Ascending aorta (tissue), 2 donors: ENCODE data around the gene MYO1D. TPM values are rescaled to one million over a fixed set of nuclear protein-coding genes. Genes with fewer than 3 reads are reported as not detected.

Source experiments
- DNase-seq, 2 donors: peaks; one replicate each; pipeline ENCODE4 v3.0.0-alpha.2; 2019; ENCODE audit warnings: low spot score in 2 of 2
- H3K27ac ChIP-seq, 2 donors: fragments of 200-600 bp; sonication (generic); one replicate each; pipeline ENCODE4 v1.5.1; 2016 to 2017; ENCODE audit warnings: mild to moderate bottlenecking in 1 of 2
- H3K27me3 ChIP-seq: fragments of 200-600 bp; sonication (generic); one replicate; pipeline ENCODE4 v1.5.1; 2017
- H3K36me3 ChIP-seq, 2 donors: fragments of 200-600 bp; sonication (generic); one replicate each; pipeline ENCODE4 v1.5.1; 2016
- H3K4me1 ChIP-seq, 2 donors: fragments of 200-600 bp; sonication (generic); one replicate each; pipeline ENCODE4 v1.5.1; 2016 to 2017; ENCODE audit warnings: mild to moderate bottlenecking in 1 of 2
- H3K4me3 ChIP-seq, 2 donors: fragments of 200-600 bp; sonication (generic); one replicate each; pipeline ENCODE4 v1.5.1; 2016 to 2017; ENCODE audit warnings: mild to moderate bottlenecking in 1 of 2
- H3K9me3 ChIP-seq, 2 donors: fragments of 200-600 bp; sonication (generic); one replicate each; pipeline ENCODE4 v1.5.1; 2016
- intact Hi-C: fragments of 100-400 bp; cut with DNase I; formaldehyde crosslinking; loops from one replicate; pipeline ENCODE4 v1.15.1; 2023
- total RNA-seq: library from RNA; depleted of rRNA; stranded (reverse); fragments of >200 nt; gene quantifications from one replicate; pipeline ENCODE4 v1.1.0, GENCODE V29; 2016
- TF ChIP-seq, protein P1 (sequence below), 3 experiments: fragments of 200-600 bp in 2 of 3; fragments of 450-650 bp in 1 of 3; sonication (generic) in 2 of 3; IDR thresholded peaks; one replicate each; pipeline ENCODE4 v1.5.1; 2016 to 2019; ENCODE audit warnings: antibody characterized with exemption in 3 of 3, mild to moderate bottlenecking in 1 of 3, moderate library complexity in 1 of 3

Gene MYO1D
- total RNA-seq, 1 donor from 2014 or later, result 105 TPM

DNA sequence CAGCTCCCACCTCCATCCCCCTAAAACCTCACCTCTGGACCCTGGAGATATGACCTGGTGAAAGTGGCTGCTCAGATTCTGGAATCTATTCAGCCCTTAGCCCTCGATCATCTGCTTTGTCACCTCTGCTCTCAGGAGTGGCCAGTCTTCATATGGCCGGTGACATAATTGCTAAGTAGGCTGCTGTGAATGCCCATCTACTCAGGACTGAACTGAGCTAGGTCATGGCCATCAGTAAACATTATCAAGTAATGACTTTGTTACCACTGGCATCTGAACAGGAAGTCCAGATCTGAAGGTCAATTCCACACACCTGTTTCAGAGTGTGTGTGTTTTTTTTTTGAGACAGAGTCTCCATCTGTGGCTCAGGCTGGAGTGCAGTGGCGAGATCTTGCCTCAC, 311.5 kb downstream of the MYO1D start:
- TF ChIP-seq, protein P1, sequence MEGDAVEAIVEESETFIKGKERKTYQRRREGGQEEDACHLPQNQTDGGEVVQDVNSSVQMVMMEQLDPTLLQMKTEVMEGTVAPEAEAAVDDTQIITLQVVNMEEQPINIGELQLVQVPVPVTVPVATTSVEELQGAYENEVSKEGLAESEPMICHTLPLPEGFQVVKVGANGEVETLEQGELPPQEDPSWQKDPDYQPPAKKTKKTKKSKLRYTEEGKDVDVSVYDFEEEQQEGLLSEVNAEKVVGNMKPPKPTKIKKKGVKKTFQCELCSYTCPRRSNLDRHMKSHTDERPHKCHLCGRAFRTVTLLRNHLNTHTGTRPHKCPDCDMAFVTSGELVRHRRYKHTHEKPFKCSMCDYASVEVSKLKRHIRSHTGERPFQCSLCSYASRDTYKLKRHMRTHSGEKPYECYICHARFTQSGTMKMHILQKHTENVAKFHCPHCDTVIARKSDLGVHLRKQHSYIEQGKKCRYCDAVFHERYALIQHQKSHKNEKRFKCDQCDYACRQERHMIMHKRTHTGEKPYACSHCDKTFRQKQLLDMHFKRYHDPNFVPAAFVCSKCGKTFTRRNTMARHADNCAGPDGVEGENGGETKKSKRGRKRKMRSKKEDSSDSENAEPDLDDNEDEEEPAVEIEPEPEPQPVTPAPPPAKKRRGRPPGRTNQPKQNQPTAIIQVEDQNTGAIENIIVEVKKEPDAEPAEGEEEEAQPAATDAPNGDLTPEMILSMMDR (IDR thresholded peaks at IDR 0.05), result no peak
- intact Hi-C loops, result no loop called here

DNA sequence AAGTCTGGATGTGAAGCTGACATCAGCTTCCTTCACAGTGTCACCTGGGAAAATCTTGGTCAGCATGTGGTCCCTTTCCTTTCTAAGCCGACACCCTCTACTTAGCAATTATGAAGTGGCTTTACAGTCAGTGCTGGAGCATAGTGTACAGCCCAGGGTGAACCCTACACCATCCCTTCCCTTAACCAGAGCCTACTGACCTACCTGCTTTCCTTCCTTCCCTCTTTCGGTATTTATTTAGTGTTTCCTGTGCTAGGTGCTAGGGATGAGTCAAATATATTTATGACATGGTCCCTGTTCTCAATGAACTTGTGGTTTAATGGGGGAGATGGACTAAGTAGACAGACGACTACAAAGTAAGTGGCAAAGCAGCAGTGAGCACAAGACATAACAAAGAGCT, 312.6 kb downstream of the MYO1D start:
- H3K27me3 ChIP-seq, result no peaks in the 10 kb centered on the region
- H3K36me3 ChIP-seq, result peaks cover 4 to 28% of the 10 kb centered on the region in 2 donors
- no peaks in the 10 kb centered on the region for H3K9me3 ChIP-seq
- no peak overlapping the region for H3K27ac ChIP-seq
- H3K4me1 ChIP-seq, result no peaks in the 10 kb centered on the region
- TF ChIP-seq, protein P1 (IDR thresholded peaks at IDR 0.05), result no peak
- no peak for DNase-seq
- intact Hi-C loops, result no loop called here
- H3K4me3 ChIP-seq, result no peak overlapping the region

More for the DNA sequence above, 311.5 kb downstream of the MYO1D start:
- peaks cover 4 to 28% of the 10 kb centered on the region in 2 donors for H3K36me3 ChIP-seq
- no peaks in the 10 kb centered on the region for H3K27me3 ChIP-seq
- DNase-seq, result no peak
- H3K27ac ChIP-seq, result no peak overlapping the region
- no peaks in the 10 kb centered on the region for H3K4me1 ChIP-seq
- H3K4me3 ChIP-seq, result no peak overlapping the region
- no peaks in the 10 kb centered on the region for H3K9me3 ChIP-seq

DNA sequence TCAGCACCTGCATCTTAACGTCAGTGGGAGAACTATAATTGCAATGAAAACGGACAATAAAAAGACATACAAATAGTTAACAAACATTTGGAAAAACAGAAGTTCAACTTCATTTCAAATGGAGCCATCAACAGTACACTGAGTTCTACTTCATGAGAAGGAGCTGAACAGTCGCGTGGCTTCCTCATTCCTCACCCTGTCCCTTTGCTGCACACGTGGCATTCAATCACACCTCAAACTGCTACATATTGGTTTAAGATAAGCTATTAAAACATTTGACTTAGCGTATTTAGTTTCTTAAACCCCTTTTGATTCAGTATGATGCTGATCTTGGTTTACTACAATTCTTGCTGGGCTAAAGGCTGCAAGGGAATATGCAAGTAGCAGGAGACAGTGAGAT, 313.3 kb downstream of the MYO1D start:
- TF ChIP-seq, protein P1 (IDR thresholded peaks at IDR 0.05), result no peak
- Histone ChIP-seq H3K4me3 (no peak overlapping the region), H3K27ac (no peak overlapping the region), H3K4me1 (no peaks in the 10 kb centered on the region), H3K27me3 (no peaks in the 10 kb centered on the region), H3K36me3 (peaks cover 4 to 28% of the 10 kb centered on the region in 2 donors), H3K9me3 (no peaks in the 10 kb centered on the region)
- DNase-seq, result no peak
- intact Hi-C loops, result no loop called here

DNA sequence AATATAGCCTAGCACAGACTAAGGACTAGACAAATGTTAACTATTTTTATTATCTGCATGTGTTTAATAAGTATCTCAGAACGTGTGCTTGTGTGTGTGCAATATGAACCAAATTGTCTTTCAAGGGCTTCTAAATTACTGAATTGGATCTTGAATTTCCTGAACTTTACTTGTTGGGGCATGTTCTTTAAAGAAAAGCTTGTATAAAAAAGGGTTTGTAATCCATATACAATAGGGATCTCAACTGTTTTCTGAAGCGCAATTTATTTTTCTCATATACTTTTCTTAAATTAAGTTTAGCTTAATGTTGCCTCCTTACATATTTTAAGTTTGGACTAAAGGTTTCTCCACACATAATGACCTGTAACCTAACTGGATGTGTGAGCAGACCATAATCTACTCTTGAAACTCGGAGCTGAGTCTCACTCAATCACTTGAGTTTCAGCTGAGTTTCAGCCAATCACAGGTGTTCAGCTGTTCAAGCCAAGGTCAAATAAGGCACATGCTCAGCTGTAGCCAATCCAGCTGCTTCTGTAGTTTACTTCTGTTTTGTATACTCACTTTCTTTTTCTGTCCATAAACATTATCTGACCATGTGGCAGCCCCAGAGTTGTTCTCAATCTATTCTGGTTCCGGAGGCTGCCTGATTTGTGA, 317.8 kb downstream of the MYO1D start:
- DNase-seq, result no peak
- no peaks in the 10 kb centered on the region for H3K9me3 ChIP-seq
- no peaks in the 10 kb centered on the region for H3K4me1 ChIP-seq
- TF ChIP-seq, protein P1 (IDR thresholded peaks at IDR 0.05), result no peak
- H3K4me3 ChIP-seq, result no peak overlapping the region
- H3K27me3 ChIP-seq, result no peaks in the 10 kb centered on the region
- H3K27ac ChIP-seq, result no peak overlapping the region
- intact Hi-C loops, result no loop called here
- peaks cover 7 to 12% of the 10 kb centered on the region in 2 donors for H3K36me3 ChIP-seq

DNA sequence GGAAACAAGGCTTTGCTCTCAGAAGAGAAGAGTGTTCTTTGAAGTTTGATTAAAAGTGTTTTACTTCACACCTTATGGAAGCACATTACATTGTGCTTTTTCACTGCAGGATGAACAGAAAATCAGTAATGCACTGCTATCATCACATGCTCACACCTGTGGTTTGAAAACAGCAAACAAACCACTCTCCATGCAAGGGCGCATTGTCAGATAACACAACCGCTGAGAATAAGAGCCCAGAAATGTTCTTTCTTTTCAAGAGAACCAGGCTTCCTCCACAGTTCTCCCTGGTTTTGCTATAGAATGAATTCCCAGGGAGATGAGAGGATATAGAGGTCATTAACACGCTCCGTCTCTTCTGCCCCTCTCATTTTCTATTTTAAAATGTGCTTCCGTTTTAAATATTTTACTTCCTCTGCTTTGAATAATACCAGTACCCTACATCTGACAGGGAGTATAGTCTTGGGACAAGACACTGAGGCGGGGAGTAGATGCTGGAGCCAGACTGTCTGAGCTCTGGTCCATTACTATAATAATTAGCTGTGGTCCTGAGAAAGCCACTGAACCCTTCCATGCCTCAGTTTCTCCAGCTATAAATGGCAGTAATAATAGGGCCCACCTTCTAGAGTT, 318.5 kb downstream of the MYO1D start:
- Histone ChIP-seq H3K27me3 (no peaks in the 10 kb centered on the region), H3K9me3 (no peaks in the 10 kb centered on the region), H3K4me1 (no peaks in the 10 kb centered on the region), H3K4me3 (no peak overlapping the region), H3K27ac (no peak overlapping the region), H3K36me3 (peaks cover 3 to 8% of the 10 kb centered on the region in 2 donors)
- no peak for DNase-seq
- intact Hi-C loops, result no loop called here
- TF ChIP-seq, protein P1 (IDR thresholded peaks at IDR 0.05), result no peak
